Astrocyte of the hippocampus (primary cell): ENCODE measurements around the gene FXR2.
A peak's percentile ranks its signal among the peaks of the same experiment; 100 is the strongest.

Experiments
- DNase-seq: peaks from one replicate; pipeline ENCODE4 v3.0.0; 2011; ENCODE audit warnings: low read depth, low spot score

The FXR2 gene

DNA sequence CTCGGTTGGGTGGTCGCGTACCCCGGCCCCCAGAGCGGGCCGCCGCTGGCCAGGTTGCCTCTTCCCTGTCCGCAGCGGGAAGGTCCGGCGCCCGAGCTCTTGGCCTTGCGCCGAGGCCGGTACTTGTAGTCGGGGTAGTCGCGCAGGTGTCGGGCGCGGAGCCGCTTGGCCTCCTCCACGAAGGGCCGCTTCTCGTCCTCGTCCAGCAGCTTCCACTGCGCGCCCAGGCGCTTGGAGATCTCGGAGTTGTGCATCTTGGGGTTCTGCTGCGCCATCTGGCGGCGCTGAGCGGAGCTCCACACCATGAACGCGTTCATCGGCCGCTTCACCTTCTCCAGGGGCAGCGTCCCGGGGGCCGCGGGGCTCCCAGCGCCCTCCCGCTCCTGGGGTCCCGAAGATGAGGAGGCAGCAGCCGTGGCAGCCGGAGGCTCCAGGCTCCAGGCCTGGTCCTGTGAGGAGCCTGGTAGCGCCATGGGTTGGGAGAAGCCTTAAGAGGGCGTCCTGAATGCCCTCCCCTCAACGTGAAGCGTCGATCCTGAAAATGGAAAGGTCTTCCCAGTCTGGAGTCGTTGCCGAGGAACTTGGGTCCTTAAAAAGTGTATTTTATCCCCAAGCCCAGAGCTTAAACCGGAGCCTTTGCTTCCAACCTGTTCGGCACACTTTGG is 25.4 kb downstream of the FXR2 start:
- DNase-seq = peak; percentile 94

GRCh38 chr17:7588553-7589203 is 26.0 kb downstream of the FXR2 start:
- no peak for DNase-seq

GRCh38 chr17:7587420-7588151 is 27.1 kb downstream of the FXR2 start:
- DNase-seq = peak; percentile 93

GRCh38 chr17:7586673-7587419 is 27.9 kb downstream of the FXR2 start:
- no peak for DNase-seq

DNA sequence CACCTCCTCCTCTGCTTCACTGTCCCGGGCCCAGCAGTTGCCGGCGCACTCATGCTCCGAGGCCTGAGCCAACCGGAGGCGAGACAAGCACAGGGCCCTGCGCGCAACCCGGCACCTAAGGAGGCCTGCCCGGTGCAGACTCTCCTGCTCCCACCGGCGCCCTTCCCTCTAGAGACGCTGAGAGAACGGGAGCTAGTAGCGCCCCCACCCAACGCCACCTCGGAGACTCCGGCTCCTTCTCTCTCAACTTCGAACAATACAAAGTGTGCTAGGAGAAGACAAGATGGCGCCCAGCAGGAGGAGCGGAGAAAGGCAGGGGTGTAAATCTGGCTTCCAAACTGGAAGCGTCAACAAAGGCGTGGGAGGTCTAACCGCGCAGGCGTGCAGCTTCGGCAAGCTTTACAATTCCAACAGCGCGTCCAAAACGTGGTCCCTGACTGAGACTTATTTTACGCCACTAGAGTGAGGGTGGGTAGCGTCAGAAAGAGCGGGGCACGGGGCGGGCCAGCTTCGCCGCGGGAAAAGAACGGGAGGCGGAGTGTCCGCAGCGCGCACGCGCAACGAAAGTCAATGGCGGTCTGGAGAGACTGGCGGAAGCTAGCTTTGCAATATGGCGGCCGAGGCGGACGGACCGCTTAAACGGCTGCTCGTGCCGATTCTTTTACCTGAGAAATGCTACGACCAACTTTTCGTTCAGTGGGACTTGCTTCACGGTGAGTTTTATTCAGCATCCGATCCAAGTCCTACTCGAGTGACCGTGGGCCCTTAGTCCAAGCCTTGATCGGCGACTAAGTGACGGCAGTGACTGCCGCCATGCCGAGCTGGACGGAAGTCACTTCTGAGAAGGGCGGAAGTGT is 31.2 kb downstream of the FXR2 start, which contains the start of gene MPDU1:
MPDU1 (plus strand) TSS at position 600 of the 857 bp plus-strand sequence; CDS start at position 611, 11 bp downstream.
- DNase-seq = peak; percentile 99

DNA sequence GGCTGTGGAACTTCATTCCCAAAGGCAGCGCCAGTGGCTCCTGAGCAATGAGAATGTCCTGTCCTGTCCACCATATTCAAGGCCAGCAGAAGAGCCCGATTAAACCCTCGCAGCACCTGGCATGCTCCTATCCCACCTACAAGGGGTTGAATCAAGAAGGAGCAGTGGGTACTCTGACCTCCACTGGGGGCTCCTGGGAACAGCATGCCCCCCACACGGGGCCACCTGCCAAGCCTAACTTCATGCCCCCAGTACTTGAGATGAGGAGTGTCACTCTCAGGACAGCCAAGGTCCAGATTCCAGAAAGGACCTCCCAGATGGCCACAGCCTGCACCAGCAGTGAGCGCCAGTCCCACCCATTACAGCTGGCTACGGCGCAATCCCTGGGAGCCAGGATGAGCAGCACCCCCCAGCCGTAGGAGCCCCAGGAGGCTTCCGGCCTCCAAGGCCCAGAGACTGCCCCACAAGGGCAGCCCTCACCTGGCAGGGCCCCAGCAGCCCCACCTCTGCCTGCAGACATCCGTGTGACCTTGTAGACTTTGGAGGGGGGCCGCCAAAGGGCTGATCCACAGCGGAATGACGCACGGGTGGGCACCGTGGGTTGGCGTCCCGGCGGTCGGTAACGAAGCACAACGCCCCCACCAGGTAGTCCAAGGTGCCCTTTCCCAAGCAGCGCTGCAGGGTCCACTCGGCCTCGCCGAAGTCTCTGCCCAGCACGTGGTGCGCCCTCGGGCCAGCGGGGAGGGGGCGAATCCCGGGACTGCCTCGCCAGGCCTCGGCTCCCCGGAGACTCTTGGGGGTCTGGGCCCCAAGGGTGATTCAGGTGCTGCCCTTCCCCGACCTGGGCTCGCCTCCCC is 32.1 kb downstream of the FXR2 start:
- DNase-seq = no peak

- no peak for DNase-seq
Observed at GRCh38 chr17:7580604-7581575, 33.8 kb downstream of the FXR2 start.

GRCh38 chr17:7579834-7580603 is 34.7 kb downstream of the FXR2 start:
- DNase-seq = no peak

GRCh38 chr17:7579001-7579833 is 35.5 kb downstream of the FXR2 start, which contains the start of gene CD68:
Gene CD68 (plus strand): TSS chr17:7579638. CDS start chr17:7579678, 40 bp downstream.
- DNase-seq = peak; percentile 69

GRCh38 chr17:7577327-7578199 is 37.1 kb downstream of the FXR2 start:
- no peak for DNase-seq

- no peak for DNase-seq
Observed at GRCh38 chr17:7576432-7576937, 38.2 kb downstream of the FXR2 start.

GRCh38 chr17:7575959-7576358 is 38.7 kb downstream of the FXR2 start:
- no peak for DNase-seq

- no peak for DNase-seq
Observed at GRCh38 chr17:7575481-7575883, 39.2 kb downstream of the FXR2 start.

GRCh38 chr17:7574176-7574953 is 40.3 kb downstream of the FXR2 start:
- DNase-seq = peak; percentile 32
